OCI-LY3 (cell line): ENCODE data around the gene ICE1.
"Not testable (repeated sequence)": the region's sequence is repeated elsewhere in the genome, so short reads cannot be mapped to it uniquely, and the experiment has no call there.

Experiments used
- H2AFZ ChIP-seq: fragments of 200-600, 300-600 bp; shearing (Covaris generic); 2 replicates; pipeline ENCODE4 v1.6.0; 2014; ENCODE audit warnings: antibody characterized with exemption, low read depth, low read length
- H3K27ac ChIP-seq: fragments of 200-600, 300-600 bp; sonication (generic); 2 replicates; pipeline ENCODE4 v1.5.1; 2014; ENCODE audit warnings: mild to moderate bottlenecking, low read length, moderate library complexity, mixed read lengths
- H3K27me3 ChIP-seq: fragments of 200-600, 300-600 bp; sonication (generic); 2 replicates; pipeline ENCODE4 v1.6.1; 2014; ENCODE audit warnings: low read depth, low read length, mixed read lengths
- H3K36me3 ChIP-seq: fragments of 200-600, 300-600 bp; sonication (generic); replicated peaks from 2 replicates; pipeline ENCODE3; 2014; ENCODE audit warnings: low read depth, low read length, mixed read lengths
- H3K4me1 ChIP-seq: fragments of 300-600, 200-600 bp; sonication (generic); 2 replicates; pipeline ENCODE4 v1.6.1; 2014; ENCODE audit warnings: low read length, mixed read lengths
- H3K4me2 ChIP-seq: fragments of 200-600, 300-600 bp; sonication (generic); 2 replicates; pipeline ENCODE4 v1.6.1; 2014; ENCODE audit warnings: low read length, mixed read lengths
- H3K4me3 ChIP-seq: fragments of 300-600, 200-600 bp; sonication (generic); 2 replicates; pipeline ENCODE4 v1.5.1; 2014; ENCODE audit warnings: antibody characterized with exemption, mild to moderate bottlenecking, low read length, moderate library complexity
- H3K79me2 ChIP-seq: fragments of 300-600, 200-600 bp; shearing (Covaris generic); 2 replicates; pipeline ENCODE4 v1.6.1; 2014; ENCODE audit warnings: mild to moderate bottlenecking, low read length, mixed read lengths
- H3K9ac ChIP-seq: fragments of 300-600, 200-600 bp; shearing (Covaris generic); 2 replicates; pipeline ENCODE4 v1.6.0; 2014; ENCODE audit warnings: mild to moderate bottlenecking, low read length, moderate library complexity
- H3K9me3 ChIP-seq: fragments of 200-600, 300-600 bp; shearing (Covaris generic); 2 replicates; pipeline ENCODE4 v1.6.1; 2014; ENCODE audit warnings: low read length, mixed read lengths; ENCODE audit not compliant: insufficient read depth
- H4K20me1 ChIP-seq: fragments of 200-600, 300-600 bp; sonication (generic); 2 replicates; pipeline ENCODE4 v1.6.1; 2016; ENCODE audit warnings: low read length, mixed read lengths; ENCODE audit not compliant: insufficient read depth
- EZH2phosphoT487 ChIP-seq: fragments of 200-600 bp; shearing (Covaris generic); IDR thresholded peaks from 2 replicates; pipeline ENCODE4 v1.6.1; 2018; ENCODE audit warnings: antibody characterized with exemption, mixed run types, low read depth
- TF ChIP-seq, protein P1 (sequence below): fragments of 200-600, 300-600 bp; sonication (generic); IDR thresholded peaks from 2 replicates; pipeline ENCODE4 v1.5.1; 2014; ENCODE audit warnings: antibody characterized with exemption, low read length, low read depth

ICE1 gene

DNA sequence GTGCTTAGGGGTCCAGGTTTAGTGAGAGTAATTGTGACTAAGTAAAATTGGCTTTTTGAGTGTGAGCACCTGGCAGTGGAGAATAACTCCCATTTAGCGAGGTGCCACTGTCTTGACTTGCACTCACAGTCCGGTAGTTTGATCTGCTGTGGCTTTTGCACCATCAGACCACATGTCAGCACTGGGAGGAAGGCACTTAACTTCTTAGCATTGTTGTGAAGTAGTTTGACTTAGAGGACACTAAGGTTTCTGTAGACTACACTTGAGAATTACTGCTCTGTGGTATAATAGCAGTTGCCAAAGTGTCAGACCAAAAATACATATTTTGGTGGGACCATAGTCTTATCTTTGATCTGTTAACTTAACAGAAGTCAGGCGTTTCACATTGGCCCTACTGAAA, 63.6 kb downstream of the ICE1 start:
- Histone ChIP-seq H3K9ac (no peak overlapping the region), H3K36me3 (no peaks in the 10 kb centered on the region), H2AFZ (no peak overlapping the region), H4K20me1 (no peaks in the 10 kb centered on the region), H3K4me3 (no peak overlapping the region), H3K27me3 (no peaks in the 10 kb centered on the region), H3K27ac (no peak overlapping the region), H3K79me2 (no peaks in the 10 kb centered on the region), H3K4me1 (no peaks in the 10 kb centered on the region), H3K9me3 (no peaks in the 10 kb centered on the region), H3K4me2 (no peak overlapping the region)
- TF ChIP-seq, protein P1, sequence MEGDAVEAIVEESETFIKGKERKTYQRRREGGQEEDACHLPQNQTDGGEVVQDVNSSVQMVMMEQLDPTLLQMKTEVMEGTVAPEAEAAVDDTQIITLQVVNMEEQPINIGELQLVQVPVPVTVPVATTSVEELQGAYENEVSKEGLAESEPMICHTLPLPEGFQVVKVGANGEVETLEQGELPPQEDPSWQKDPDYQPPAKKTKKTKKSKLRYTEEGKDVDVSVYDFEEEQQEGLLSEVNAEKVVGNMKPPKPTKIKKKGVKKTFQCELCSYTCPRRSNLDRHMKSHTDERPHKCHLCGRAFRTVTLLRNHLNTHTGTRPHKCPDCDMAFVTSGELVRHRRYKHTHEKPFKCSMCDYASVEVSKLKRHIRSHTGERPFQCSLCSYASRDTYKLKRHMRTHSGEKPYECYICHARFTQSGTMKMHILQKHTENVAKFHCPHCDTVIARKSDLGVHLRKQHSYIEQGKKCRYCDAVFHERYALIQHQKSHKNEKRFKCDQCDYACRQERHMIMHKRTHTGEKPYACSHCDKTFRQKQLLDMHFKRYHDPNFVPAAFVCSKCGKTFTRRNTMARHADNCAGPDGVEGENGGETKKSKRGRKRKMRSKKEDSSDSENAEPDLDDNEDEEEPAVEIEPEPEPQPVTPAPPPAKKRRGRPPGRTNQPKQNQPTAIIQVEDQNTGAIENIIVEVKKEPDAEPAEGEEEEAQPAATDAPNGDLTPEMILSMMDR, result no peak
- no peak for TF ChIP-seq EZH2phosphoT487

DNA sequence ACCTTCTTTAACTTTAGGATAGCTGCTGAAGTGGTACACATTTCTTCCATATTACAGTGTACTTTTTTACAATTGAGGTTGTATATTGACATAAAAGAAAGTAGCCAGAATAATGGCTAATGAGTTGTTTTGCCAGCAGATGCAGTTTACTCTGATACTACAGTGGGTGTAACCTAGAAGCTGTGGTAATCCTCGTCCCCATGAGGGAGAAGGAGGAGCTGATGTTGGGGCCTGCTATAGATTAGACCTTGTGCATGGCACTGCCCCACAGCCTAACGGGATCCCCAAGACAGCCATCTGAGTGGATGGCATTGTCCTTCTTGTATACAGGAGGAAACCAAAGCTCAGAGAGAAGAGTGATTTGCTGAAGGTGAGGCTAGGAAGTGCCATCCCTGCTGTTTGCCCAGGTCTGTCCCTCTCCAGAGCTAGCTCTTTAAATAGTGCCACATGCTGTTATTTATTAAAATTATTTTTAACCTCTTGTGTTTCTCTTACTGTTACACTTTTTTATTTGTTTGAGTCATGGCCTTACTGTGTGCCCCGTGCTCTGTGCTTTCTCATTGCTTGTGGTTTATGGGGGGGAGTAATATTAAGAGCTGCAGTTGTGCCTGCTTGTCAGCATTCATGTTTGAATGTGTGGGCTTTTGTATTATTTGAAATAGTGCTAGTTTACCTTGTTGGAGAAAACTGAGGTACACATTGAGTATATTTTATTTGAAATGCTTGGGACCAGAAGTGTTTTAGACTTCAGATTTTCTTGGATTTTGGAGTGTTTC, 65.3 kb downstream of the ICE1 start:
- no peak for TF ChIP-seq EZH2phosphoT487
- TF ChIP-seq, protein P1, result no peak
- H3K9me3 ChIP-seq, result no peaks in the 10 kb centered on the region
- no peak overlapping the region for H3K9ac ChIP-seq
- H2AFZ ChIP-seq, result no peak overlapping the region
- no peaks in the 10 kb centered on the region for H4K20me1 ChIP-seq
- H3K27ac ChIP-seq, result no peak overlapping the region
- H3K4me1 ChIP-seq, result no peaks in the 10 kb centered on the region
- H3K4me2 ChIP-seq, result no peak overlapping the region
- no peaks in the 10 kb centered on the region for H3K79me2 ChIP-seq
- H3K4me3 ChIP-seq, result no peak overlapping the region
- H3K27me3 ChIP-seq, result no peaks in the 10 kb centered on the region
- no peaks in the 10 kb centered on the region for H3K36me3 ChIP-seq

DNA sequence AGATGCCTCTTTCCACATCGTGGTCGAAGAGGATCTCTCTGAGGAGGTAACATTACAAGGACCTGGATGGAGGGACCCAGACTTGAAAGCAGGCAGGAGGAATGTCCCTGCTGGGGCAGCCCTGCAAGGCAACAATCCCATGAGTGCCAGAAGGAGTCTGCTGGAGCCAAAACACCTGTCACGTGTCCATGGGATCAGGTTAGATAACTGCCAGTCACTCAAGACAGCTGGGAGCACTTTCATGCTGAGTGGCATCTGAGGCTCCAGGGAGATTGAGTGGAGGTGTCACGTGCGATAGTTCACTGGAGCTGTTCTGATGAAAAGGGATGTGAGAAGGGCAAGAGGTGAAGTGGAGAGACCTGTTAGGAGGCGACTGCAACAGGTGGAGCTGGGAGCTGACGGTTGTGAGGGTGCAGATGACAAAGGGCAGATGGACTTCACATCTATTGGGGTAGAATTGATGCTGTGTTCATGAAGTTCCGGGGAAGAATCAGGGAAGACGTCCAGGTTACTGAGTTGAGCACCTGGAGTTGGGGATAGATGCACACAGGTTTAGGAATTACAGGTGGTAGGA, 68.4 kb downstream of the ICE1 start:
- no peak overlapping the region for H3K4me3 ChIP-seq
- no peaks in the 10 kb centered on the region for H3K4me1 ChIP-seq
- no peak overlapping the region for H3K9ac ChIP-seq
- no peaks in the 10 kb centered on the region for H3K9me3 ChIP-seq
- H3K36me3 ChIP-seq, result no peaks in the 10 kb centered on the region
- no peaks in the 10 kb centered on the region for H3K79me2 ChIP-seq
- no peak for TF ChIP-seq EZH2phosphoT487
- TF ChIP-seq, protein P1, result no peak
- H3K27ac ChIP-seq, result no peak overlapping the region
- H3K27me3 ChIP-seq, result no peaks in the 10 kb centered on the region
- no peaks in the 10 kb centered on the region for H4K20me1 ChIP-seq
- H2AFZ ChIP-seq, result no peak overlapping the region
- no peak overlapping the region for H3K4me2 ChIP-seq

DNA sequence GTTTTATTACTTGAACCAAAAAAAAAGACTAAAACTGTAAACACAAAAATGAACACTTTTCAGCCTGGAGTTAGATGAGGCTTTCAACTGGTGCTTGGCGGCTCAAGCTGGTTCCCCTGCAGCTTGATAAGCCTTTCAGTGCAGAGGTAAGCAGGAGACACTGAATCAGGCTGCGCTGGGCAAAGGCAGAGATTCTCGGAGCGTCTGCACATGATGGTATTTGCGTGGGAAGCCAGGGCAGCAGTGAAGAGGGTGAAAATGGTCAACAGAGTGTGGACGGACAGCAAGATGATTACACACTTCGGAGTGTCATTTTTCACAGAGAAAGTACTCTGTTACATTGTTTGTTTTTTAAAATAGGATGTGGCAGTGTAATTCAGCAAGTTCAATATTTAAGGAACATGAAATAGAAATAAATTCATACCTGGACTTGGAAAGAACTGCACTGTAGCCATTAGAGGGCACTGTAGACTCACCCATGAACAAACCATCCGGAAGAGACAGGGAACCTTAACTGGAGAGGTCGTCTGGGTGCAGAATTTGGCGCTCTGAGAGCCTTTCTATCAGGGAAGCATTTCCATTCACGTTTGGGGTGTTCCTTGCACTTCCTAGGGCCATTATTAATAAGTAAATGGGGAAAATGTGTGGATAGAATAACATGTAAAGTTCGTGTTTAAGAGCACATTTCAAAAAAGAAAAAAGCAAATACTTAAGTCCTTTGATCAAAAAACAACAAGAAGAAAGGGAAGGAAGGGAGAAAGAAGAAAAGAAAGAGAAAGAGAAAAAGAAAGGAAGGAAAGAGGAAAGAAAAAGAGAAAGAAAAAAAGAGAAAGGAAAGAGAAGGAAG, 69.8 kb downstream of the ICE1 start:
- Histone ChIP-seq H3K9me3 (no peaks in the 10 kb centered on the region), H3K4me2 (peak overlapping the region; percentile 51; the same call in 1 of the 2 replicates), H3K36me3 (no peaks in the 10 kb centered on the region), H3K4me3 (no peak overlapping the region), H3K27me3 (no peaks in the 10 kb centered on the region), H3K9ac (no peak overlapping the region), H2AFZ (no peak overlapping the region), H4K20me1 (no peaks in the 10 kb centered on the region), H3K27ac (no peak overlapping the region), H3K79me2 (no peaks in the 10 kb centered on the region), H3K4me1 (no peaks in the 10 kb centered on the region)
- TF ChIP-seq EZH2phosphoT487, result no peak
- TF ChIP-seq, protein P1, result peak; percentile 68

DNA sequence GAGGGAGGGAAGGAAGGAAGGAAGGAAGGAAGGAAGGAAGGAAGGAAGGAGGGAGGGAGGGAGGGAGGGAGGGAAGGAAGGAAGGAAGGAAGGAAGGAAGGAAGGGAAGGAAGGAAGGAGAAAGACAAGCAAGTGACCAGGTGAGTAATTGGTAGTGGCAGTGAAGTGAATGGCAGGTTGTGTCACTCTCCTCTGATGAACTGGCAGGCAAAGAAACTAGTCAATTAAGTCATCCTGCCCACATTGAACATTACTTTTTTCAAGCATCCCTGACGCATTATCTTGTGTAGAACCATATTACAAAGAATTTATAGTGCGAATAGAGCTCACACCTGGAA, 70.4 kb downstream of the ICE1 start:
- H3K4me1 ChIP-seq, H3K79me2 ChIP-seq, H4K20me1 ChIP-seq, H3K9ac ChIP-seq, H3K27ac ChIP-seq, H3K9me3 ChIP-seq, H3K36me3 ChIP-seq, H2AFZ ChIP-seq, H3K27me3 ChIP-seq, H3K4me2 ChIP-seq, H3K4me3 ChIP-seq: not testable (repeated sequence)
